GM23338 (cell line): ENCODE results near the gene DDX49.

Experiments
- CTCF ChIP-seq, 2 experiments: fragments of 200-600 bp in 1 of 2; sonication (generic) in 1 of 2; conservative IDR thresholded peaks; 2 replicates each; pipeline versions ENCODE4 v1.5.1 to v1.6.1; 2016 to 2017; ENCODE audit warnings: antibody characterized with exemption in 2 of 2, low read depth in 2 of 2, mild to moderate bottlenecking in 2 of 2, moderate library complexity in 1 of 2
- EZH2phosphoT487 ChIP-seq: fragments of 200-600 bp; sonication (generic); IDR thresholded peaks from one replicate; pipeline ENCODE4 v1.8.1; 2018; ENCODE audit warnings: antibody characterized with exemption; ENCODE audit not compliant: unreplicated experiment
- POLR2AphosphoS5 ChIP-seq: IDR thresholded peaks from 2 replicates; pipeline ENCODE4 v1.6.1; 2016; ENCODE audit warnings: antibody characterized with exemption, low read depth
- ZNF331 ChIP-seq: fragments of 250-450 bp; sonication (Bioruptor Pico); IDR thresholded peaks from 2 replicates; pipeline ENCODE4 v1.5.0; 2020; ENCODE audit warnings: low read depth, mild to moderate bottlenecking, moderate library complexity

GRCh38 chr19:18898081-18898606 is 21.4 kb upstream of the DDX49 start:
- TF ChIP-seq CTCF (conservative IDR thresholded peaks at IDR 0.05; ENCODE audit: low read depth in 2 of 2) = no peak
- no peak for TF ChIP-seq POLR2AphosphoS5
- no peak for TF ChIP-seq ZNF331 (CRISPR knock-in tag)
- TF ChIP-seq EZH2phosphoT487 = no peak
